HG02571 (cell line): ENCODE results near the gene ZNF524.

Experiments used
- ATAC-seq: cut with Tn5 transposase; IDR thresholded peaks from one replicate; pipeline ENCODE4 v1.9.1; 2021; ENCODE audit warnings: mild to moderate bottlenecking, moderate library complexity; ENCODE audit not compliant: unreplicated experiment

Gene ZNF524

DNA sequence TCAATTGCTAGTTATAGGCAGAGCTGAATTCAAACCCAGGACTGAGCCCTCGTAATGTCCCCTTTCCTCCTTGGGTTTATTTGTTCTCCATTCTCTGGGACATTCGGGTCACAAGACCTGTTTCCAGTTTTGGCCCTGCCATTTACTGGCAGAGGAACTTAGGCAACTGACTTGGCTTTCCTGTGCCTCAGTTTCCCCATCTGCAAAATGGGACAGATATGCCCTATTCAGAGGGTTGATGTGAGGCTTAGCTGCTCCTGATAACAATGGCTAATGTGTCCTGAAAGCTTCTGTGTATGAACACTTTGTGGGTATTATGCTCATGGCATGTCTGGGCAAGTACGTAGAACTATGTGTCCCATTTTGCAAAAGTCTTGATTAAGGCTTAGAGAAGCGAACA lies 996 bp downstream of the ZNF524 start:
- ATAC-seq: no peak

DNA sequence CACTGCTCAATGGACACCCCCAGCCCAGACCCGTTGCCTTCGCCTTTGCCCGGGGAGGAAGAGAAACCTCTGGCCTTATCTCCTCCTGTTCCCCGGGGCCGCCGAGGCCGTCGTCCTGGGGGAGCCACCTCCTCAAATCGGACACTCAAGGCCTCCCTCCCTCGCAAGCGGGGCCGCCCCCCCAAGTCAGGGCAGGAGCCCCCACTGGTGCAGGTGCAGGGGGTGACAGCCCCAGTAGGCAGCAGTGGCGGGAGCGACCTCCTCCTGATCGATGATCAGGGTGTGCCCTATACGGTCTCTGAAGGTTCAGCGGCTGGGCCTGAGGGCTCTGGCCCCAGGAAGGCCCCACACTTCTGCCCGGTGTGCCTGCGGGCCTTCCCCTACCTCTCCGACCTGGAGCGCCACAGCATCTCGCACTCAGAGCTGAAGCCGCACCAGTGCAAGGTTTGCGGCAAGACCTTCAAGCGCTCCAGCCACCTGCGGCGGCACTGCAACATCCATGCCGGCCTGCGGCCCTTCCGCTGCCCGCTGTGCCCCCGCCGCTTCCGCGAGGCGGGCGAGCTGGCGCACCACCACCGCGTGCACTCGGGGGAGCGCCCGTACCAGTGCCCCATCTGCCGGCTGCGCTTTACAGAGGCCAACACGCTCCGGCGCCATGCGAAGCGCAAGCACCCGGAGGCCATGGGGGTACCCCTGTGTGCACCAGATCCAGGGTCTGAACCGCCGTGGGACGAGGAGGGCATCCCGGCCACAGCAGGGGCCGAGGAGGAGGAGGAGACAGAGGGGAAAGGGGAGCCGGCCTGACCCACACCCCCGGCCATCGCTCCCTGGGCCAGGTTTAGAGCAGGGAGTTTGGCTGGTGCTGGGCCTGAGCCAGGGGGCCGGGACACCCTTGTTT lies 2.3 kb downstream of the ZNF524 start:
- ATAC-seq: no peak

DNA sequence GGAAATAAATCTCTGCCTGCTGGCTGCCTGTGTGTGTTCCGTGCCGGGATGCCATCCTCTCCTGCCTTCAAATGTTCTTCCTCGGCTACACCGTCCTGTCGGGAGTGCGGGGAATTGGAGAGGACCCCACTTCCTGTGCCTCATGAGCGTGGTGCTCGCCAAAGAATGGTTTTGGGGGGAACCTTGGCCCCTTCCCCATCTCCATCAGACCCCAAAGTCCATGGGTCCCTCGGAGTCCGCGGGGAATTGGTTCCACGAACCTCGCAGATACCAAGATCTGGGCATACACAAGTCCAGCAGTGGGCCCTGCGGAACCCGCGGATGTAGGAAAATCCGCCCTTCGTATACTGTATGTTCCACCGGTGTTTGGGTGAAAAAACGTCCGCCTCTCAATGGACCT lies 3.0 kb downstream of the ZNF524 start:
- no peak for ATAC-seq

DNA sequence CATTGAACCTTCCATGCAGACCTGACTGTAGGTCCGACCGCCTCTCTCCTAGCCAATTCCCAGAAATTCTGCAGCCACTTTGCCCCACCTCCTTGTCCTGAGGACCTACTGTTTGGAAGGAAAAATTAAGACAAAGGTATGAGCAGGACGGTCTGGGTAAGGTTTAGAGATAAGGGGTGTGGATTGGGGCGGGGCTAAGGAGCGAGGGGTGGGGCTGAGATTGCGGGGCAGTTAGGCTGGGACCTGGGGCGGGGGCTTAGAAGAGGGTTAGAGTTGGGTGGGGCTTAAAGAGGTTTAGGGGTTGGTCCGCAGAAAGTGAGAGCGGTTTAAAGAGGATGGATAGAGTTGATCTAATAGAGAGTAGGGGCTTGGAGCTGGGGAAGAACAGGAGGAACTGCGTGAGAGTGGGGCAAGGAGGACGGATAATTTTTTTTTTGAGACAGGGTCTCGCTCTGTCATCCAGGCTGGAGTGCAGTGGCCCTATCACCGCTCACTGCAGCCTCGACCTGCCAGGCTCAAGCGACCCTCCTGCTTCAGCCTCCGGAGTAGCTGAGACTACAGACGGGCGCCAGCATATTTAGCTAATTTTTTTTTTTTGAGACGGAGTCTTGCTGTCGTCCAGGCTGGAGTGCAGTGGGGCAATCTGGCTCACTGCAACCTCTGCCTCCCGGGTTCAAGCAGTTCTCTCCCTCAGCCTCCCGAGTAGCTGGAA lies 3.6 kb downstream of the ZNF524 start:
- ATAC-seq: no peak

DNA sequence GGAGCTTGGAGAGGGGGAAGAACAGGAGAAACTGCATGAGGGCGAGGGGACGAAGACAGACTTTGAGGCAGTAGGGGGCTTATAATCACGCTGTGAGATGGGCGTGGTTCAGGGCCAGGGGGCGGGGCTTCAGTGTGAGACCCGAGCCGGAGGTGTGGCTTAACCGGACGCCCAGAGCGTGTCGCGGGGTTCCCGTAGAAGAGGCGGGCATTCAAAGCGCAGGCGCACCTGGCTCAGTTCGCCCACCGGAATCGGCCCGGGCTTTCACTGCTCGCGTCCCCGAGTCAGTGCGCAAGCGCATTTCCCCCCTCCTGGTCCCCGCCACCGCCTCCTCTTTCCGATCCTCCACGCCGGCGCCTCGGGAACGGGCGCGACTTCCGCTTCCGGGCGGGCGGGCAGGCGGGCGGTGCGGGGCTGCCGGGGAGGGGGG lies 5.1 kb downstream of the ZNF524 start:
- ATAC-seq: peak; percentile 70

DNA sequence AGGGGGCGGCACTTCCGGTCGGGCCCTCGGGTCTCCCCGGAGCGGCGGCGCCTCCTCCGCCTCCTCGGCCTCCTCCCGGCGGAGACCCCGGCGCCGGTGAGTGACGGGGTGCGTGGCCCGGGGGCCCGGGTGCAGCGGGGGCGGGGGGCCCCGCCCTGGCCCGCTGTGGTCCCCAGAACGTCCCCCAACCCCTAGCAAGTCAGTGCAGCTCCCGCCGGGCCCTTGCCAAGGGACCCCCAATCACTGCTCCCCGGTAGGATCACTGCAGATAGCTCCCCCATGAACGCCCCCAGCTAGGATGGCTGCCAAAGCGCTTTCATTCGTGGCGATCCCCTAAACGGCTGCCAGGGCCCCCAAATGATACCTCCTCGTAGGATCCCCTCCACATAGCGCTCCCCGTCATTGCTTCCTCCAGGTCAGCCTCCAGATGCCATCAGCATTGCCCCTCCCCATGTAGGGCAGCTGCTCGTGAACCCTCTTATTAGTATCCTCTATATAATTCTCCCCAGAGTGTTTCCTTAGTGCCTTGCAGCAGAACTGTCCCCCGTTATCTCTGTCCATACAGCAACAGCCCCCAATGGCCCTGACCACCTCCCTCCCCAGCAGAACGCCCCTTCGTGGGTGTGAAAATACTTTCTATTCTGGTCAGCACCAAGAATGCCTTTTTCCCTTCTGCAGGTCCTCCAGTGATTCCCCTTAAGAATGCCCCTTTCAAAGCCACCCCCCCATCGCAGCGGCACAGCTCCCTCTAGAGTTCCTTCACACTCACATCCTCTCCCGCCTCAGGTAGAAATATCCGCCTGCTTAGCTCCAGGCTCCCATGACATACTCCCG lies 5.8 kb downstream of the ZNF524 start, which contains the start of gene ZNF865:
Gene ZNF865 (plus strand): TSS at position 11 of the 834 bp plus-strand sequence. CDS start 7,972 bp downstream, outside the sequence.
- ATAC-seq: peak; percentile 24

DNA sequence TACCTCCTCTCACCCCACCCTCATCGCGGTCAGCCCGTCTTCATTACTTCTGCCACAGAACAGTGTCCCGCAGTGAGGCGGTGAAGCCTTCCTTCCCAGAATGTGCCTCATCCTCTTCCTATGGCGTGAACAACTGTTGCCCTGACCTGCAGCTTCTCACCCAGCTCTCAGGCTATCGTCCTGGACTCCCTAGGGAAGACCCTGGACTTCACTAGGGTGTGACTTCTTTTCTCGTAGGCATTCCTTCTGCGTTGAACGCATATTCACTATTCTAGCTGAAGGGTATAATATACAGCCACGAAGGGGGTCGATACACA lies 6.3 kb downstream of the ZNF524 start:
- no peak for ATAC-seq

DNA sequence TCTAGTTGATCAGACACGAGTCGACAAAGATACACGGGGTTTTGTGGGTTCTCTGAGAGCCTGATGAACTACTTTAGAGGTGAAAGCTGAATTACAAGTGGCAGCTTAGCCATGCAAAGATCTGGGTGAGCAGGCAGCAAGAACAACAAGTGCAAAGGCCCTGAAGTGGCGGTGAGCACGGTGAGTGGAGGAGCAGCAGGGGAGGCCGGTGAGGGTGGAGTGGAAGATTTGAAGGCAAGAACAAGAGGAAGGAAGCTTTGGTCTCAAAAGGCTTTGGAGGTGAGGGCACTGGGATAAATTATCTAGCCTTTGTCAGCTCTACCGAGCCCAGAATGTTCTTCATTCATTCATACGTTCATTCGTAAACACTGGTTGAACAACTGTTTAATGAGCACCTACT lies 6.7 kb downstream of the ZNF524 start:
- ATAC-seq: no peak

DNA sequence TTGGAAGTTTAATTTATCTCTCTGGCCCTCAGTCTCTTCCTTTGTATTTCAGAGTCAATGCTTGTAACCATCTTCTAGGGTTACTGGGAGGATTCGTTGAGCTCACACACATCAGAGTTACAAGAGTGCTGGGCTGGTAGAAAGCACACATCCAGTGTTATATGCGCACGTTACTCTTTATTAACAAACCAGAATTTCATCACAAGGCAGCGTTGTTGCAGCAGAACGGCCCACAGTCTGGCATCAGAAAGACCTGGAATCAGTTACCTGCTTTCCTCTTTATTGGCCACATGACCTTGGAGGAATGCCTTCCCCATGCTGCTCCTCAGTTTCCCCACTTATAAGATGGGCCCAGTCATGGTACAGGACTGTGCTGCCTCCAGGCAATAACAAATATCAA lies 9.2 kb downstream of the ZNF524 start:
- no peak for ATAC-seq

DNA sequence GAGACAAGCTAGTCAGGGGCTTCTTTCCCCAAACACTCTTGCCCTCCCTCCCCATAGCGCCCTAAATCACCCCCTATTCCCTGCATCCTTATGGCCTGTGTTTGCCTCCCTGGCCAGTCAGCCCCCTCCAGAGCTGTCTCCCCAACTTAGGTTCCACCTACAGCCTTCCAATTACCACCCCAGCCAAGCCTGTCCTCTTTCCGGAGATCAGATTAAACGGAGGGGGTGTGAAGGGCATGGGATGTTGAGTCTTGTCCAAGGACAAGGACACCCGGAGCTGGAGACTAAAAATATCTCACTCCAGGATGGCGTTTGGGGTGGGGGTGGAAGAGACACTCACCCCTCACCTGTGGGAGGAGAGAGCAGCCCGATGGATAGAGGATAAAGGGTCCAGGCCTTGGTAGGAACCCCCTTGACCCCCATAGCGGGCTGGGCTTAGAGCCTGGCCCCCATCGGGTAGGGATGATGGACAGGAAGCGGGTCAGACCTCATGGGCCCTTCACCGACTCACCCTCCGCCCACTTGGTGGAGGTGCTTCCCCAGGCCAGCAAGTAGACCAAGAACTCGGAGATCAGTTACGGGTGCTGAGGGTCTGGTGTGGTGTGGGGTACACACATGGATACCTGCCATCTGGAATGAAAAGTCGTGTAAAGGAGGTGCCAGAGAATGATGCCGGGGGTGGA lies 11.4 kb downstream of the ZNF524 start:
- ATAC-seq: no peak

DNA sequence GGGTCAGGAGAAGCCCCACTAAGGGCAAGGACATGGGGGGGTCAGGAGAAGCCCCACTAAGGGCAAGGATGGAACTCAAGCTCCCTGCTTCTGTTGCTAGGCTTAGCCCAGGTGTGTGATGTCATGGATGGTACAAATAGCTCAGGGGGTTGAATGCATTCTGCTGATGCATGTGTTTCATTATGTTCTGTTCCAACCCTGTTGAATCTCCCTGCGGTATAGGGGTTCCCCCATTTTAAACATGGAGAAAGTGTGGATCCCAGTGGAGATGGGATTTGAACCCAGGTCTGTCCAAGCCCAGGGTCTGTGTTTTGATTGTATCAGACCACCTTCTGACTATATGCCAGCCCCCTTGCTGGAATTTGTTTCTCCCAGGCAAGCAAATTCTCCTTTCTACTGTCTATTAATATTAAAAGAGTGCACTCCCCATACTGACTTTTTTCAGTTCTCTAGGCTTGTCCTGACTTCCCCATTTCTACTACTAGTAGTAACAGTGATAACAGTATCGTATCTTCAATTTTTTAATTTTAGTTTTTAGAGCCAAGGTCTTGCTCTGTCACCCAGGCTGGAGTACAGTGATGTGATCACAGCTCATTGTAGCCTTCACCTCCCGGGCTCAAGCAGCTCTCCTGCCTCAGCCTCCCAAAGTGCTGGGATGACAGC lies 12.0 kb downstream of the ZNF524 start:
- ATAC-seq: no peak

DNA sequence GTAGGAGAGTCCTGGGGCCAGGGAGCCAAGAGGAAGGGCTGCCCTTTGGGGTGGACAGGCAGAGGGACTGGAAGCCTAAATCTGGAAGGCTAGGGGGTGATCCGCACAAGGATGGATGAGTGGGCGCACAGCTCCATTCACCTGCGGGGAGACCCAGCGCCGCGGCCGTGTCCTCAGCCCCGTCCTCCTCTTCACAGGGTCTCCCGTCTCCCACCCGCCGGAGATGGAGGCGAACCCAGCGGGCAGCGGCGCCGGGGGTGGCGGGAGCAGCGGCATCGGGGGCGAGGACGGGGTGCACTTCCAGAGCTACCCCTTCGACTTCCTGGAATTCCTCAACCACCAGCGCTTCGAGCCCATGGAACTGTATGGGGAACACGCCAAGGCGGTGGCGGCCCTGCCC lies 13.3 kb downstream of the ZNF524 start:
- no peak for ATAC-seq

DNA sequence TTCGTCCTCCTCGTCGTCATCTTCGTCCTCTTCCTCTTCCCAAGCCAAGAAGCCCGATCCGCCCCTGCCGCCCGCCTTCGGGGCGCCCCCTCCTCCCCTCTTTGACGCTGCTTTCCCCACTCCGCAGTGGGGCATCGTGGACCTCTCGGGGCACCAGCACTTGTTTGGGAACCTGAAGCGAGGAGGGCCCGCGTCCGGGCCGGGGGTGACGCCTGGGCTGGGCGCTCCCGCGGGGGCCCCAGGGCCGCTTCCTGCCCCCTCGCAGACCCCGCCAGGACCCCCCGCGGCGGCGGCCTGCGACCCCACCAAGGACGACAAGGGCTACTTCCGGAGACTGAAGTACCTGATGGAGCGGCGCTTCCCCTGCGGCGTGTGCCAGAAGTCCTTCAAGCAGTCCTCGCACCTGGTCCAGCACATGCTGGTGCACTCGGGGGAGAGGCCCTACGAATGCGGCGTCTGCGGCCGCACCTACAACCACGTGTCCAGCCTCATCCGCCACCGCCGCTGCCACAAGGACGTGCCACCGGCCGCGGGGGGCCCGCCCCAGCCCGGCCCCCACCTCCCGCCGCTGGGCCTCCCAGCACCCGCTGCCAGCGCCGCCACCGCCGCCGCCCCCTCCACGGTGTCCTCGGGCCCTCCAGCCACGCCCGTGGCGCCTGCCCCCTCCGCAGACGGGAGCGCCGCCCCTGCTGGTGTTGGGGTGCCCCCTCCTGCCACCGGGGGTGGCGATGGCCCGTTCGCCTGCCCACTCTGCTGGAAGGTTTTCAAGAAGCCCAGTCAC lies 14.0 kb downstream of the ZNF524 start:
- ATAC-seq: no peak

DNA sequence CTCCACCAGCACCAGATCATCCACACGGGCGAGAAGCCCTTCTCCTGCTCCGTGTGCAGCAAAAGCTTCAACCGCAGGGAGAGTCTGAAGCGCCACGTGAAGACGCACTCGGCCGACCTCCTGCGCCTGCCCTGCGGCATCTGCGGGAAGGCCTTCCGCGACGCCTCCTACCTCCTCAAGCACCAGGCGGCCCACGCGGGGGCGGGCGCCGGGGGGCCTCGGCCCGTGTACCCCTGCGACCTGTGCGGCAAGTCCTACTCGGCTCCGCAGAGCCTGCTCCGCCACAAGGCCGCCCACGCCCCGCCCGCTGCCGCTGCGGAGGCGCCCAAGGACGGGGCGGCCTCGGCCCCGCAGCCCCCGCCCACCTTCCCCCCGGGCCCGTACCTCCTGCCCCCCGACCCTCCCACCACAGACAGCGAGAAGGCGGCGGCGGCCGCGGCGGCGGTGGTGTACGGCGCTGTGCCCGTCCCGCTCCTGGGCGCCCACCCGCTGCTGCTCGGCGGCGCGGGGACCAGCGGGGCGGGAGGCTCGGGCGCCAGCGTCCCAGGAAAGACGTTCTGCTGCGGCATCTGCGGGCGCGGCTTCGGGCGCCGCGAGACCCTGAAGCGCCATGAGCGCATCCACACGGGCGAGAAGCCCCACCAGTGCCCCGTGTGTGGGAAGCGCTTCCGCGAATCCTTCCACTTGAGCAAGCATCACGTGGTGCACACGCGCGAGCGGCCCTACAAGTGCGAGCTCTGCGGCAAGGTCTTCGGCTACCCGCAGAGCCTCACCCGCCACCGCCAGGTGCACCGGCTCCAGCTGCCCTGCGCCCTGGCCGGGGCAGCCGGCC lies 14.8 kb downstream of the ZNF524 start:
- no peak for ATAC-seq

DNA sequence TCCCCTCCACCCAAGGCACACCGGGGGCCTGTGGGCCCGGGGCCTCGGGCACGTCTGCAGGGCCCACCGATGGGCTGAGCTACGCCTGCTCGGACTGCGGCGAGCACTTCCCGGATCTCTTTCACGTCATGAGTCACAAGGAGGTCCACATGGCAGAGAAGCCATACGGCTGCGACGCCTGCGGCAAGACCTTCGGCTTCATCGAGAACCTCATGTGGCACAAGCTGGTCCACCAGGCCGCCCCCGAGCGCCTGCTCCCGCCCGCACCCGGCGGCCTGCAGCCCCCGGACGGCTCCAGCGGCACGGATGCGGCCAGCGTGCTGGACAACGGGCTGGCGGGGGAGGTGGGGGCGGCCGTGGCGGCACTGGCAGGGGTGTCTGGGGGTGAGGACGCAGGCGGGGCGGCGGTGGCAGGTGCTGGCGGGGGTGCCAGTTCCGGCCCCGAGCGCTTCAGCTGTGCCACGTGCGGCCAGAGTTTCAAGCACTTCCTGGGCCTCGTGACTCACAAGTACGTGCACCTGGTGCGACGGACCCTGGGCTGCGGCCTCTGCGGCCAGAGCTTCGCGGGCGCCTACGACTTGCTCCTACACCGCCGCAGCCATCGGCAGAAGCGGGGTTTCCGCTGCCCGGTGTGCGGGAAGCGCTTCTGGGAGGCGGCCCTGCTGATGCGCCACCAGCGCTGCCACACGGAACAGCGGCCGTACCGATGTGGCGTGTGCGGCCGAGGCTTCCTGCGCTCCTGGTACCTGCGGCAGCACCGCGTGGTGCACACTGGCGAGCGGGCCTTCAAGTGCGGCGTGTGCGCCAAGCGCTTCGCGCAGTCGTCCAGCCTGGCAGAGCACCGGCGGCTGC lies 15.7 kb downstream of the ZNF524 start:
- no peak for ATAC-seq

DNA sequence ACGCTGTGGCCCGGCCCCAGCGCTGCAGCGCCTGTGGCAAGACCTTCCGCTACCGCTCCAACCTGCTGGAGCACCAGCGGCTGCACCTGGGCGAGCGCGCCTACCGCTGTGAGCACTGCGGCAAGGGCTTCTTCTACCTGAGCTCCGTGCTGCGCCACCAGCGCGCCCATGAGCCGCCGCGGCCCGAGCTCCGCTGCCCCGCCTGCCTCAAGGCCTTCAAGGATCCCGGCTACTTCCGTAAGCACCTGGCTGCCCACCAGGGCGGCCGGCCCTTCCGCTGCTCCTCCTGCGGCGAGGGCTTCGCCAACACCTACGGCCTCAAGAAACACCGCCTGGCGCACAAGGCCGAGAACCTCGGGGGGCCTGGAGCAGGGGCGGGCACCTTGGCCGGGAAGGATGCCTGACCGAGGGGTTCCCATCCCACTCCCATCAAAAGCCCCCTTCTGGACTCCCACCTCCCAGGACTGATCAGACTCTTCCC lies 16.3 kb downstream of the ZNF524 start:
- ATAC-seq: no peak

DNA sequence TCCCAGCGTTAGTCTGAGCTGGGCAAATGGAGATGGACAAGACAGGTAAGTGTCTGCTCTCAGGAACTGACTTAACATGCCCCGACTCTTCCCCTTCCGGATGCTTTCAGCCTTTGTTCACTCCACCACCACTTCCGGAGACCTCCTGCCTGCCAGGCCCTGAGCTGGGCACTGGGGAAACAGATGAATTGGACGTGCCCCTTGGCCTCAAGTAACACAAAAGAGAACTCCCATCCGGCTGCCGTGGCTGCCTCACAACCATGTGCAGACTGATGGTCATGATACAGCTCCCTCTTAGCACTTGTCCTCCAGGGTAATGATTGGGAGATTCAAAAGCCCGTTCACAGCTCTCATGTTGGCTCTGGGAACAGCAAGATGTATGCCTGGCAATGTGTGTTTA lies 17.3 kb downstream of the ZNF524 start:
- no peak for ATAC-seq

DNA sequence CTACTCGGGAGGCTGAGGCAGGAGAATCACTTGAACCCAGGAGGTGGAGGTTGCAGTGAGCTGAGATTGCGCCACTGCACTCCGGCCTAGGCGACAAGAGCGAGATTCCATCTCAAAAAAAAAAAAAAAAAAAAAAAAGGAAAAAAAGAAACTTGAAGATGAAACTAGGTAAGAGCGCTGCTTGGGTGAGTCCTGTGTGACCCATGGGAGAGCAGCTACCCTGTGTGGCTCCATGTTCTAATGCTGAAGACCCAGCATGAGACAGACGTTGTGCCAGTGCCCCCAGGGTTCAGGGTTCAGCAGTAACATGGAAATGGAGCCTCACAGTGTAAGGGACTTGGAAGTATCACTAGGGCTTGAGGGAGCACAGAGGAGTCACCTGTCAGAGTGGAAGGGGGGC lies 18.3 kb downstream of the ZNF524 start:
- ATAC-seq: no peak
